Measurements from ENCODE around the gene ALOX5. TPM values are rescaled to one million over a fixed set of nuclear protein-coding genes. Genes with fewer than 3 reads are reported as not detected.
A peak's percentile ranks its signal among the peaks of the same experiment; 100 is the strongest.

Gene ALOX5
- total RNA-seq, 4 donors from 2014 or later, result 12.3 to 46.1 (median 14.7) TPM

- Histone ChIP-seq H3K27ac (no peak overlapping the region), H3K36me3 (no peaks in the 10 kb centered on the region), H3K4me3 (no peak overlapping the region), H3K9me3 (no peaks in the 10 kb centered on the region), H3K27me3 (peaks cover 21% of the 10 kb centered on the region), H3K4me1 (peaks cover 39% of the 10 kb centered on the region)
- TF ChIP-seq EP300 (IDR thresholded peaks at IDR 0.05) (no peak), POLR2A (IDR thresholded peaks at IDR 0.05) (no peak), CTCF (IDR thresholded peaks at IDR 0.05) (no peak), POLR2AphosphoS5 (IDR thresholded peaks at IDR 0.05) (no peak)
- WGBS, result 85% methylated on average over 7 of the region's 7 CpGs
- DNase-seq (ENCODE audit: low spot score in 2 of 2), result no peak
These were observed 50.0 kb downstream of the ALOX5 start for GRCh38 chr10:45423976-45424499.

DNA sequence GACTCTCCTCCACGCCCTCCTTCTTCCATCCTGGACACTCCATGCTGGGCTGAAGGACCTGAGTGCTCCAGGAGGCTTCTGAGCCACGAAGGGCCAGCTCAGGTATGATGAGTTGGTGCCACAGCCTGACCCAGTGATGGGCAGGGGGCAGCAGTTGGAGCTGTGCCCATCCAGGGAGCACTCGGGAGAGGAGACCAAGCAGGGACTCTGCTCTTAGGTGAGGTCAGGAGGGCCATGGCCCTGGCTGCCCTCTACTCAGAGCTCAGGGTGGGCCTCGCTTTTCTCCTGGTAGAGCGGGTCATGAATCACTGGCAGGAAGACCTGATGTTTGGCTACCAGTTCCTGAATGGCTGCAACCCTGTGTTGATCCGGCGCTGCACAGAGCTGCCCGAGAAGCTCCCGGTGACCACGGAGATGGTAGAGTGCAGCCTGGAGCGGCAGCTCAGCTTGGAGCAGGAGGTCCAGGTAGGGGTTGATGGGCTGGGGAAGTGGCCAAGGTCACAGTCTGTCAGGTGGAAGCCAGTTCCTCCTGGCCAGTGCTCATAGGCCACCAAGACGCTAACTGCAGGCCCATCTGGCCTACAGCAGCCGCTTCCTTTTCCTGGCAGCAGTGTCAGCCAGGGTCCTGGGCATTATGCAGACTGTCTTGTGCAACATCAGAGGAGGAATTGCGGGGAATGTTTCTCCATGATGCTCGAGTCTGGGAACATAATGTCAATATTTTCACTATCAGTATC is 50.8 kb downstream of the ALOX5 start:
- DNase-seq (ENCODE audit: low spot score in 2 of 2), result no peak
- Histone ChIP-seq H3K27me3 (peaks cover 27% of the 10 kb centered on the region), H3K27ac (no peak overlapping the region), H3K36me3 (no peaks in the 10 kb centered on the region), H3K4me1 (peaks cover 31% of the 10 kb centered on the region), H3K4me3 (no peak overlapping the region), H3K9me3 (no peaks in the 10 kb centered on the region)
- TF ChIP-seq EP300 (IDR thresholded peaks at IDR 0.05) (no peak), POLR2A (IDR thresholded peaks at IDR 0.05) (no peak), POLR2AphosphoS5 (IDR thresholded peaks at IDR 0.05) (peak in 1 of 3 donors; percentile 23), CTCF (IDR thresholded peaks at IDR 0.05) (no peak)
- WGBS, result 72% methylated on average over 13 of the region's 15 CpGs

- peaks cover 22% of the 10 kb centered on the region for H3K4me1 ChIP-seq
- no peak for DNase-seq (ENCODE audit: low spot score in 2 of 2)
- WGBS, result 72% methylated on average over 9 of the region's 10 CpGs
These were observed 51.9 kb downstream of the ALOX5 start for GRCh38 chr10:45425621-45426563.

DNA sequence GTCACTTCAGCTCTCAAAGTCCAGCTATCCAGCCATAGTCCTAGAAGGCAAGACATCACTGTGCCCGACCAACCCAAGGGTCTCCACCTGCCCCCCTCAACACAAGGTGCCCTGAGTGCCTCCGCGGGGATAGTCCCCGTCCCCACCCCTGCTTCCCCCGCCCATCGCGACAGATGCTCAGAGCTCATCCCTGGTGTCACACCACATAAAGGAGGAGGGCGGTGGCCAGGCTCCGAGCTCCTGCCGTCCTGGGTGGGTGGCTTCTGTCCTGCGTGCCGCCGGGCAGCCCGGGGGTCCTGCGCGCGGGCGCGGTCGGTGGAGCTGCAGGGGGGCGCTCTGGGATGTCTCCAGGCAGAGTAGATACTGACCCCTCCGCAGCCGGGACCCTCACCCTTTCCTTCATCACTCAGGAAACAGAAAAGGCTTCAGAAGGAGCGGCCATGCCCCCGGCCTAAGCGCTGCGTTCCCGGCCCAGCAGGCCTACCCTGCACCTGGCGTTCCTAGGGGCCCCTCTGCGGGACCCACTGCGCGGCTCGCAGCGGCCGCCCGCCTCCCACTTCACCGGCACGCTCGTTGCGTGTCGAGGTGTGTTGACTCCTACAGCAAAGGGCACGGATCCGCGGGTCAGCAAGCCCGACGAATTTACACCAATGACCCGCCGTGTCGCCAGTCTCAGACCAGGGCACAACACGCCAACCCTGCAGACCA is 53.4 kb downstream of the ALOX5 start:
- no peak for TF ChIP-seq EP300 (IDR thresholded peaks at IDR 0.05)
- TF ChIP-seq CTCF (IDR thresholded peaks at IDR 0.05), result no peak
- TF ChIP-seq POLR2A (IDR thresholded peaks at IDR 0.05), result no peak
- no peak for TF ChIP-seq POLR2AphosphoS5 (IDR thresholded peaks at IDR 0.05)
- H3K27ac ChIP-seq, result no peak overlapping the region
- DNase-seq (ENCODE audit: low spot score in 2 of 2), result no peak
- H3K36me3 ChIP-seq, result no peaks in the 10 kb centered on the region
- no peak overlapping the region for H3K4me3 ChIP-seq
- 44% methylated on average over 38 of the region's 50 CpGs for WGBS
- peaks cover 30% of the 10 kb centered on the region for H3K27me3 ChIP-seq
- no peaks in the 10 kb centered on the region for H3K9me3 ChIP-seq
- peaks cover 15% of the 10 kb centered on the region for H3K4me1 ChIP-seq

More at GRCh38 chr10:45425621-45426563, 51.9 kb downstream of the ALOX5 start:
- TF ChIP-seq POLR2AphosphoS5 (IDR thresholded peaks at IDR 0.05) (no peak), EP300 (IDR thresholded peaks at IDR 0.05) (no peak)
- no peak overlapping the region for H3K4me3 ChIP-seq
- H3K36me3 ChIP-seq, result no peaks in the 10 kb centered on the region
- peaks cover 30% of the 10 kb centered on the region for H3K27me3 ChIP-seq
- no peaks in the 10 kb centered on the region for H3K9me3 ChIP-seq
- H3K27ac ChIP-seq, result no peak overlapping the region

- H3K9me3 ChIP-seq, result no peaks in the 10 kb centered on the region
- H3K36me3 ChIP-seq, result no peaks in the 10 kb centered on the region
- TF ChIP-seq POLR2A (IDR thresholded peaks at IDR 0.05), result no peak
- TF ChIP-seq CTCF (IDR thresholded peaks at IDR 0.05), result no peak
- no peak for TF ChIP-seq POLR2AphosphoS5 (IDR thresholded peaks at IDR 0.05)
- TF ChIP-seq EP300 (IDR thresholded peaks at IDR 0.05), result no peak
- no peak overlapping the region for H3K4me3 ChIP-seq
- no peak for DNase-seq (ENCODE audit: low spot score in 2 of 2)
- no peak overlapping the region for H3K27ac ChIP-seq
- H3K27me3 ChIP-seq, result peaks cover 30% of the 10 kb centered on the region
- 23% methylated on average over 16 of the region's 16 CpGs for WGBS
- peaks cover 15% of the 10 kb centered on the region for H3K4me1 ChIP-seq
These were observed 54.0 kb downstream of the ALOX5 start for GRCh38 chr10:45427970-45428366.

Measured in suprapubic skin (tissue), 4 donors.